MCF 10A (cell line): Measurements from ENCODE around the gene ACHE. TPM values are rescaled to one million over a fixed set of nuclear protein-coding genes. Genes with fewer than 3 reads are reported as not detected.

ENCODE experiments used
- BruUV-seq: library from RNA; stranded (reverse); fragments of 400-500 nt; replicated peaks from 2 replicates; lab custom pipeline; 2021; lab: Mats Ljungman, UMichigan
- CTCF ChIA-PET: fragments of 300-600 bp; sonication (Branson Sonifier 250); formaldehyde crosslinking; extraction: SDS; loops from one replicate; lab custom pipeline; 2021; ENCODE audit warnings: antibody characterized with exemption, inconsistent platforms; lab: Yijun Ruan, JAX
- POLR2A ChIA-PET: fragments of 300-600, 350-650 bp; sonication (Branson Sonifier 250); formaldehyde crosslinking; extraction: SDS; loops from one replicate; lab custom pipeline; 2020; ENCODE audit warnings: antibody characterized with exemption, inconsistent platforms; lab: Yijun Ruan, JAX
- DNase-seq: peaks from one replicate; pipeline ENCODE4 v3.0.0-alpha.2; 2018; ENCODE audit not compliant: unreplicated experiment
- H3K27ac Mint-ChIP-seq: one replicate; pipeline ENCODE4 v1.8.0; 2022; ENCODE audit warnings: mild to moderate bottlenecking, low read depth, mixed read lengths; ENCODE audit not compliant: unreplicated experiment
- H3K27me3 Mint-ChIP-seq: one replicate; pipeline ENCODE4 v1.8.0; 2022; ENCODE audit warnings: mixed read lengths; ENCODE audit not compliant: insufficient read depth, unreplicated experiment
- H3K36me3 Mint-ChIP-seq: one replicate; pipeline ENCODE4 v1.8.0; 2022; ENCODE audit warnings: mild to moderate bottlenecking, moderate library complexity, mixed read lengths; ENCODE audit not compliant: insufficient read depth, unreplicated experiment
- H3K4me1 Mint-ChIP-seq: one replicate; pipeline ENCODE4 v1.8.0; 2022; ENCODE audit warnings: mixed read lengths; ENCODE audit not compliant: insufficient read depth, unreplicated experiment
- H3K4me3 Mint-ChIP-seq: one replicate; pipeline ENCODE4 v1.8.0; 2022; ENCODE audit warnings: mild to moderate bottlenecking, moderate library complexity, mixed read lengths; ENCODE audit not compliant: unreplicated experiment
- H3K9me3 Mint-ChIP-seq: one replicate; pipeline ENCODE4 v1.8.0; 2022; ENCODE audit warnings: mixed read lengths; ENCODE audit not compliant: unreplicated experiment
- intact Hi-C: fragments of 100-400 bp; cut with micrococcal nuclease; formaldehyde crosslinking; loops from 2 replicates; pipeline ENCODE4 v1.14.1; 2022
- total RNA-seq: library from RNA; stranded (reverse); gene quantifications from 2 replicates; pipeline ENCODE4 v1.2.3, GENCODE V29; 2022
- TF ChIP-seq, protein P1 (sequence below): fragments of 200-600 bp; IDR thresholded peaks from one replicate; pipeline ENCODE4 v1.8.0; 2022; ENCODE audit warnings: antibody characterized with exemption, mild to moderate bottlenecking; ENCODE audit not compliant: unreplicated experiment

Gene ACHE
- total RNA-seq, 1 experiment from 2014 or later: 0.30 TPM

DNA sequence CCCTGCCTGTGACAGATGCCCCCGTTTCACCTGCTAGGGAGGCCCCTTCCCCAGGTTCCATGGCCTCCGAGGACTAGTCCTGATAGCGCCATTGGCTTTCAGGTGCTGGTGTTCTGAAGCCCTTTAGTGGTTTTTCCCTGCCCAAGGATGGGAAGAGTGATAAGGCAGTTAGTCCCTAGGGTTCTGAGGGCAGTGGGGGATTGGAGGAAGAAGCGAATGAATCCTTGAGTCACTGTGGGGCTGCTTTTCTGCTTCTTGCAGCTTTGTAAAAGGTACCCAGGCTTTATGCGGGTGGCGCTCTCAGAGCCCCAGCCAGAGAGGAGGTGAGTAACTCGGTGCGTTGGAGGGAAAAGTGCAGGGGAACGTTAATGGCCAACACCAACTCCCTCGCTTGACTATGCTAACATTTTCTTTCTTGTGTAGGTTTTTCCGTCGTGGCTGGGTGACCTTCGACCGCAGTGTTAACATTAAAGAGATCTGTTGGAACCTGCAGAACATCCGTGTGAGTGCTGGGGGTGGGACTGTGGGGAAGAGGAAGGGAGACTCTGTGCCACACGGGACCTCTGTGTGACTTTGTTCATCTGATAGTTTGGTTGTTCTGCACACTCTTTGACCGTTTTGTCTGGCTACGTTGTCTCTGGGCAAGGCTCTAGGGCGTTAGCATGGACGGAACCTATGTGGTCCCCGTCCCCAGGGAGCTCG is 10.1 kb downstream of the ACHE start:
- Mint-ChIP-seq H3K4me3 (no peak overlapping the region), H3K36me3 (peaks cover 74% of the 10 kb centered on the region), H3K9me3 (no peaks in the 10 kb centered on the region), H3K27ac (no peak overlapping the region), H3K4me1 (peaks cover 18% of the 10 kb centered on the region), H3K27me3 (no peaks in the 10 kb centered on the region)
- no peak for DNase-seq
- ChIA-PET POLR2A (interaction anchor here (1.0 to 6.5 kb wide), 3 partner anchors 9 to 85 kb away, joined by 3 to 157 read pairs (median 4); partner anchors contain the start of genes SLC12A9 and SRRT), CTCF (interaction anchor here (2.4 kb wide), 1 partner anchor 9 kb away, joined by 10 read pairs; no protein-coding TSS in a partner anchor)
- TF ChIP-seq, protein P1, sequence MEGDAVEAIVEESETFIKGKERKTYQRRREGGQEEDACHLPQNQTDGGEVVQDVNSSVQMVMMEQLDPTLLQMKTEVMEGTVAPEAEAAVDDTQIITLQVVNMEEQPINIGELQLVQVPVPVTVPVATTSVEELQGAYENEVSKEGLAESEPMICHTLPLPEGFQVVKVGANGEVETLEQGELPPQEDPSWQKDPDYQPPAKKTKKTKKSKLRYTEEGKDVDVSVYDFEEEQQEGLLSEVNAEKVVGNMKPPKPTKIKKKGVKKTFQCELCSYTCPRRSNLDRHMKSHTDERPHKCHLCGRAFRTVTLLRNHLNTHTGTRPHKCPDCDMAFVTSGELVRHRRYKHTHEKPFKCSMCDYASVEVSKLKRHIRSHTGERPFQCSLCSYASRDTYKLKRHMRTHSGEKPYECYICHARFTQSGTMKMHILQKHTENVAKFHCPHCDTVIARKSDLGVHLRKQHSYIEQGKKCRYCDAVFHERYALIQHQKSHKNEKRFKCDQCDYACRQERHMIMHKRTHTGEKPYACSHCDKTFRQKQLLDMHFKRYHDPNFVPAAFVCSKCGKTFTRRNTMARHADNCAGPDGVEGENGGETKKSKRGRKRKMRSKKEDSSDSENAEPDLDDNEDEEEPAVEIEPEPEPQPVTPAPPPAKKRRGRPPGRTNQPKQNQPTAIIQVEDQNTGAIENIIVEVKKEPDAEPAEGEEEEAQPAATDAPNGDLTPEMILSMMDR: no peak
- intact Hi-C loops: no loop called here
- BruUV-seq: no TSS peak

DNA sequence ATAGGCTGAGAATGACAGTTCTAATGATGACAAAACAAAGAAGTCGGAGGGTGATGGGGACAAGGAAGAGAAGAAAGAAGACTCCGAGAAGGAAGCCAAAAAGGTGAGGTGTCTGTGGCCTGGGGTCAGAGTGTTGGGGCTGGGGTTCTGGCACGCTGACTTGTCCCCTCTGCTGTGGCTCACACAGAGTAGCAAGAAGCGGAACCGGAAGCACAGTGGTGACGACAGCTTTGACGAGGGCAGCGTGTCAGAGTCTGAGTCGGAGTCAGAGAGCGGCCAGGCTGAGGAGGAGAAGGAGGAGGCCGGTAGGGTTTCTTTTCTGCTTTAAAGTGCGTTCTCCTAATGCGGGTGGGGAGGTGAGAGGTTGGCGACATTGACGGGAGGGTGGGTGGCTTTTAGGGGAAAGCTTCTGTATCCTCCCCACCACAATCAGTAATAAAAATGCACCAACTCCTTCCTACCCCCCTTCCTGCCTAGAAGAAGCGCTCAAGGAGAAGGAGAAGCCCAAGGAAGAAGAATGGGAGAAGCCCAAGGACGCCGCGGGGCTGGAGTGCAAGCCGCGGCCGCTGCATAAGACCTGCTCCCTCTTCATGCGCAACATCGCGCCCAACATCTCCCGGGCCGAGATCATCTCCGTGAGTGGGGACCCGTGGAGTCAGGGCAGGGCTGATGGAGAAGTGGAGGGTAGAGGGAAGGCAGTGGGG is 10.8 kb downstream of the ACHE start:
- ChIA-PET POLR2A (no interaction called here), CTCF (no interaction called here)
- Mint-ChIP-seq H3K27me3 (no peaks in the 10 kb centered on the region), H3K4me3 (no peak overlapping the region), H3K27ac (no peak overlapping the region), H3K36me3 (peaks cover 81% of the 10 kb centered on the region), H3K9me3 (no peaks in the 10 kb centered on the region), H3K4me1 (peaks cover 12% of the 10 kb centered on the region)
- no peak for DNase-seq
- no TSS peak for BruUV-seq
- intact Hi-C loops: no loop called here
- TF ChIP-seq, protein P1: no peak

DNA sequence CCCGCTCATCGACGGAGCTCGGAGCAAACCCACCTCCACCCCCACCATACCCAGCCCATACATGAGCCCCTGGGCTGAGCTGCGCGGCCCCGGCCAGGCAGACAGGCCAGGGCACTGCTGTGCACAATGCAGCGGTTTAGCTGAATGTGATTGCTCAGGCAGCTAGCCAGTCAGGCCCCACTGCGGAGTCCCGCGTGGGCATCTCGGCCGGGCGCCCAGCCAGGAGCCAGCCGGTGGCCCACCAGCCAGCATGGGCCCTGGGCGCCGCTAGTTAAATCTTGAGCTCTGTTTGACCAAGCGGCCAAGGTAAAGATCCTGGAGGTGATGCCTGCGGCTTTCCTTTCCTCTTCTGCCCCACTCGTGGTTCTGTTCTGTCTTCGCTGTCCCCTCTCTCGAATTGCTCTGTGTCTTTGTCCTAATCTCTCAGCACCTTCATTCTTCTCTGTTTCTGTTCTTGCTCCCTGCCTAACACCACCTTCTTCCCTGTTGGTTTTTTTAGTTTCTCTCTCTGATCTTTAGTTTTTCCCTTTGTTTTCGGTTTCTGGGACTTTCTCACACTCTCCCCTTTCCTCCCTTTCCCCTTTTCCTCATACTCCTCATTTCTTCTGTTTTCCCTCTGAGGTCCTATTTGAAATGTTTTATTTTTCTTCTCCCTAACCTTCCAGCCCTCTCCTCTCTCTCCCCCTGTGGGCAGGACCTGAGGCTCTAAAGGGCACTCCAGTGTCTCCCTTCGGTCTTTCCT is 12.7 kb downstream of the ACHE start:
- intact Hi-C loops: no loop called here
- no TSS peak for BruUV-seq
- H3K27me3 Mint-ChIP-seq: no peaks in the 10 kb centered on the region
- H3K4me1 Mint-ChIP-seq: peaks cover 17% of the 10 kb centered on the region
- H3K9me3 Mint-ChIP-seq: no peaks in the 10 kb centered on the region
- CTCF ChIA-PET: interaction anchor here (0.6 to 0.9 kb wide), 2 partner anchors 310 to 312 kb away, joined by 3 to 4 read pairs; no protein-coding TSS in a partner anchor
- H3K27ac Mint-ChIP-seq: no peak overlapping the region
- TF ChIP-seq, protein P1: no peak
- no peak for DNase-seq
- H3K4me3 Mint-ChIP-seq: no peak overlapping the region
- POLR2A ChIA-PET: no interaction called here
- peaks cover 98% of the 10 kb centered on the region for H3K36me3 Mint-ChIP-seq

DNA sequence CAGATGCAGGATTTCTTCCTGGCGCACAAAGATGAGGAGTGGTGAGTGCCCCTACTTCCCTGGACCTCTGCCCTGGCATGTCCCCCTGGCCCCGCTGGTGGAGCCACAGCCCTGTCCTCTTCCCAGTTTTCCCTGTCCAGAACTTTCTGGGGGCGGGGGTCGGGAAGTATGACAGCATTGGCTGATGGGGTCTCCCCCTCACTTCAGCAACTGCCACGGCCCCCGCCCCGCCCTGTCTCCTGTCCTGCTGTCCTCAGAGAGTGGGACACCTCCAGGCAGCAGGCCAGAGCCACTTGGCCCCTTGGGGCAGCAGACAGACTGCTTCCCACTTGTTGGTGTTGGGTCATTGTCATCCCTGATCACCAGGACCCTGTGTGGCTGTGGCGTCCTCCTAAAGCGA is 13.5 kb downstream of the ACHE start:
- H3K36me3 Mint-ChIP-seq: peaks cover 98% of the 10 kb centered on the region
- H3K4me3 Mint-ChIP-seq: no peak overlapping the region
- TF ChIP-seq, protein P1: no peak
- no peak for DNase-seq
- intact Hi-C loops: no loop called here
- H3K4me1 Mint-ChIP-seq: peaks cover 17% of the 10 kb centered on the region
- H3K27ac Mint-ChIP-seq: no peak overlapping the region
- BruUV-seq: no TSS peak
- H3K9me3 Mint-ChIP-seq: no peaks in the 10 kb centered on the region
- ChIA-PET CTCF (no interaction called here), POLR2A (no interaction called here)
- no peaks in the 10 kb centered on the region for H3K27me3 Mint-ChIP-seq
